Measurements from ENCODE around the gene PPIH.

GRCh38 chr1:42680055-42680454, 21.8 kb downstream of the PPIH start:
- no peak for TF ChIP-seq CTCF (IDR thresholded peaks at IDR 0.05)
- no peak for TF ChIP-seq POLR2AphosphoS5 (IDR thresholded peaks at IDR 0.05)
